K562 (cell line): ENCODE results near the gene OXSM. TPM values are rescaled to one million over a fixed set of nuclear protein-coding genes. Genes with fewer than 3 reads are reported as not detected.
A peak's percentile ranks its signal among the peaks of the same experiment; 100 is the strongest.

Source experiments
- ARID1B ChIP-seq: fragments of 450-650 bp; IDR thresholded peaks from 2 replicates; pipeline ENCODE4 v1.6.1; 2016; ENCODE audit warnings: antibody characterized with exemption, mild to moderate bottlenecking, inconsistent platforms
- ATF3 ChIP-seq, 2 experiments: fragments of 450-650 bp in 1 of 2; sonication (generic) in 1 of 2; formaldehyde crosslinking in 1 of 2; IDR thresholded peaks in 1 of 2; conservative IDR thresholded peaks in 1 of 2; 2 replicates each; pipeline versions ENCODE4 v1.6.1 to v1.8.1; 2016 to 2023; ENCODE audit warnings: mild to moderate bottlenecking in 2 of 2, moderate library complexity in 2 of 2, inconsistent platforms in 1 of 2, missing genetic modification reagents in 1 of 2
- ELF2 ChIP-seq: fragments of 250-450 bp; sonication (Bioruptor Pico); IDR thresholded peaks from 2 replicates; pipeline ENCODE4 v1.5.0; 2021; ENCODE audit warnings: mild to moderate bottlenecking
- FOXA3 ChIP-seq, 2 experiments: fragments of 450-650 bp in 1 of 2; sonication (generic) in 1 of 2; formaldehyde crosslinking; IDR thresholded peaks in 1 of 2; conservative IDR thresholded peaks in 1 of 2; 2 replicates each; pipeline versions ENCODE4 v1.4.0 to v1.8.0; 2020 to 2022; ENCODE audit warnings: mild to moderate bottlenecking in 2 of 2, missing genetic modification reagents in 1 of 2
- FOXJ3 ChIP-seq: sonication (generic); formaldehyde crosslinking; IDR thresholded peaks from 2 replicates; pipeline ENCODE4 v1.4.0; 2020; ENCODE audit warnings: mild to moderate bottlenecking, missing genetic modification reagents
- GABPB2 ChIP-seq: fragments of 250-450 bp; sonication (Bioruptor Pico); conservative IDR thresholded peaks from 2 replicates; pipeline ENCODE4 v1.5.1; 2021; ENCODE audit warnings: mild to moderate bottlenecking
- HDAC6 ChIP-seq: IDR thresholded peaks from 2 replicates; pipeline ENCODE4 v1.6.1; 2012; ENCODE audit warnings: low read depth, mild to moderate bottlenecking, control low read depth, inconsistent platforms, low read length, moderate library complexity
- HIVEP1 ChIP-seq: fragments of 250-450 bp; sonication (Bioruptor Pico); IDR thresholded peaks from 2 replicates; pipeline ENCODE4 v1.4.0; 2020; ENCODE audit warnings: mild to moderate bottlenecking
- HOXB6 ChIP-seq: fragments of 250-450 bp; sonication (Bioruptor Pico); IDR thresholded peaks from 2 replicates; pipeline ENCODE4 v1.5.1; 2022; ENCODE audit warnings: mild to moderate bottlenecking, borderline replicate concordance
- KDM5B ChIP-seq: fragments of 200-600 bp; sonication (generic); IDR thresholded peaks from 2 replicates; pipeline ENCODE4 v1.6.1; 2012; ENCODE audit warnings: low read depth, mild to moderate bottlenecking, moderate library complexity, low read length, control low read depth, inconsistent platforms; ENCODE audit not compliant: insufficient replicate concordance
- NR3C1 ChIP-seq: sonication (generic); formaldehyde crosslinking; IDR thresholded peaks from 2 replicates; pipeline ENCODE4 v1.8.1; 2022; ENCODE audit warnings: missing genetic modification reagents
- PRPF4 ChIP-seq: fragments of 200-400 bp; formaldehyde crosslinking; IDR thresholded peaks from one replicate; pipeline ENCODE4 v1.6.1; 2017; ENCODE audit warnings: low read length, low read depth, mild to moderate bottlenecking; ENCODE audit not compliant: insufficient read depth, poor library complexity, severe bottlenecking
- RFX5 ChIP-seq: IDR thresholded peaks from 2 replicates; pipeline ENCODE4 v1.6.1; 2011; ENCODE audit warnings: low read depth, mild to moderate bottlenecking, improper control_type of control experiment, low read length
- SAFB2 ChIP-seq: fragments of 200-400 bp; formaldehyde crosslinking; IDR thresholded peaks from 2 replicates; pipeline ENCODE4 v1.6.1; 2018; ENCODE audit warnings: borderline replicate concordance, low read length, low read depth, moderate library complexity; ENCODE audit not compliant: severe bottlenecking
- U2AF1 ChIP-seq: fragments of 200-400 bp; formaldehyde crosslinking; optimal IDR thresholded peaks from 2 replicates; pipeline ENCODE3; 2017; ENCODE audit warnings: mild to moderate bottlenecking, low read depth, low read length, moderate library complexity
- U2AF2 ChIP-seq: fragments of 200-400 bp; formaldehyde crosslinking; optimal IDR thresholded peaks from 2 replicates; pipeline ENCODE3; 2017; ENCODE audit warnings: low read depth, mild to moderate bottlenecking, low read length
- XRCC3 ChIP-seq: fragments of 450-650 bp; IDR thresholded peaks from 2 replicates; pipeline ENCODE4 v1.6.1; 2017; ENCODE audit warnings: mild to moderate bottlenecking, moderate library complexity
- ZBTB12 ChIP-seq: fragments of 250-450 bp; sonication (Bioruptor Pico); IDR thresholded peaks from 2 replicates; pipeline ENCODE4 v1.4.0; 2020
- ZNF3 ChIP-seq: fragments of 250-450 bp; sonication (Bioruptor Pico); IDR thresholded peaks from 2 replicates; pipeline ENCODE4 v1.5.0; 2021; ENCODE audit warnings: mild to moderate bottlenecking, moderate library complexity
- ZNF589 ChIP-seq: fragments of 200-800 bp; sonication (Bioruptor generic); IDR thresholded peaks from 2 replicates; pipeline ENCODE4 v1.6.1; 2016; ENCODE audit warnings: low read depth, missing genetic modification characterization, missing compliant biosample characterization
- polyA plus RNA-seq, 8 experiments: library from polyadenylated mRNA; depleted of rRNA in 4 of 8; stranded (reverse) in 5 of 8; unstranded in 3 of 8; fragments of >200 nt; fragmentation: Nextera tagmentation in 2 of 8; fragmentation: Illumina TruSeq in 1 of 8; extraction: Ambion mirVana in 2 of 8; extraction: Trizol in 1 of 8; gene quantifications; 2 replicates each; pipeline versions ENCODE4 v1.2.1 to v1.2.3, GENCODE V29; 2011 to 2014; ENCODE audit warnings: inconsistent platforms in 1 of 8, missing spikeins in 1 of 8
- total RNA-seq, 7 experiments: library from RNA; depleted of rRNA in 6 of 7; stranded (reverse); fragments of >200 nt in 6 of 7; fragmentation: Illumina TruSeq in 2 of 7; extraction: Trizol in 2 of 7; gene quantifications; 2 replicates each; pipeline versions ENCODE4 v1.2.1 to v1.2.3, GENCODE V29; 2011 to 2021; ENCODE audit warnings: low replicate concordance in 1 of 7
- TF ChIP-seq, protein P1 (sequence below): sonication (generic); formaldehyde crosslinking; IDR thresholded peaks from 2 replicates; pipeline ENCODE4 v1.8.1; 2023; ENCODE audit warnings: mild to moderate bottlenecking, missing genetic modification reagents, moderate library complexity
- TF ChIP-seq, protein P2 (sequence below): sonication (generic); formaldehyde crosslinking; IDR thresholded peaks from 2 replicates; pipeline ENCODE4 v1.8.0; 2022; ENCODE audit warnings: mild to moderate bottlenecking, missing genetic modification reagents

Gene OXSM
- total and polyA plus RNA-seq, 9 of the 15 experiments (the other 6 are each of a cell fraction or from before 2014, with no cell fraction given): 24.0 to 107 (median 34.0) TPM

- TF ChIP-seq KDM5B (peak; percentile 91), HOXB6 (CRISPR knock-in tag) (no peak), FOXJ3 (CRISPR knock-in tag) (no peak), HIVEP1 (CRISPR knock-in tag) (0 out of 2 replicates have a peak, but pooled peaks have one; percentile 30), ARID1B (peak; percentile 72), HDAC6 (no peak), U2AF1 (no peak), SAFB2 (no peak), U2AF2 (no peak), ZNF589 (0 out of 2 replicates have a peak, but pooled peaks have one; percentile 35), GABPB2 (CRISPR knock-in tag) (no peak), ATF3 (IDR thresholded peaks at IDR 0.05) (peak; percentile 88), ATF3 (CRISPR knock-in tag; conservative IDR thresholded peaks at IDR 0.05) (peak; percentile 81), FOXA3 (CRISPR knock-in tag; conservative IDR thresholded peaks at IDR 0.05 in 1 of 2, IDR thresholded peaks at IDR 0.05 in 1 of 2) (peak; percentile 27 to 58), ELF2 (CRISPR knock-in tag) (peak; percentile 45; the same call in 1 of the 2 replicates), NR3C1 (CRISPR knock-in tag) (no peak), XRCC3 (no peak), ZBTB12 (CRISPR knock-in tag) (peak; percentile 71; the same call in 1 of the 2 replicates), RFX5 (no peak), PRPF4 (no peak), ZNF3 (CRISPR knock-in tag) (no peak)
- TF ChIP-seq, protein P1, sequence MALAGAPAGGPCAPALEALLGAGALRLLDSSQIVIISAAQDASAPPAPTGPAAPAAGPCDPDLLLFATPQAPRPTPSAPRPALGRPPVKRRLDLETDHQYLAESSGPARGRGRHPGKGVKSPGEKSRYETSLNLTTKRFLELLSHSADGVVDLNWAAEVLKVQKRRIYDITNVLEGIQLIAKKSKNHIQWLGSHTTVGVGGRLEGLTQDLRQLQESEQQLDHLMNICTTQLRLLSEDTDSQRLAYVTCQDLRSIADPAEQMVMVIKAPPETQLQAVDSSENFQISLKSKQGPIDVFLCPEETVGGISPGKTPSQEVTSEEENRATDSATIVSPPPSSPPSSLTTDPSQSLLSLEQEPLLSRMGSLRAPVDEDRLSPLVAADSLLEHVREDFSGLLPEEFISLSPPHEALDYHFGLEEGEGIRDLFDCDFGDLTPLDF (CRISPR knock-in tag): no peak
- TF ChIP-seq, protein P2, sequence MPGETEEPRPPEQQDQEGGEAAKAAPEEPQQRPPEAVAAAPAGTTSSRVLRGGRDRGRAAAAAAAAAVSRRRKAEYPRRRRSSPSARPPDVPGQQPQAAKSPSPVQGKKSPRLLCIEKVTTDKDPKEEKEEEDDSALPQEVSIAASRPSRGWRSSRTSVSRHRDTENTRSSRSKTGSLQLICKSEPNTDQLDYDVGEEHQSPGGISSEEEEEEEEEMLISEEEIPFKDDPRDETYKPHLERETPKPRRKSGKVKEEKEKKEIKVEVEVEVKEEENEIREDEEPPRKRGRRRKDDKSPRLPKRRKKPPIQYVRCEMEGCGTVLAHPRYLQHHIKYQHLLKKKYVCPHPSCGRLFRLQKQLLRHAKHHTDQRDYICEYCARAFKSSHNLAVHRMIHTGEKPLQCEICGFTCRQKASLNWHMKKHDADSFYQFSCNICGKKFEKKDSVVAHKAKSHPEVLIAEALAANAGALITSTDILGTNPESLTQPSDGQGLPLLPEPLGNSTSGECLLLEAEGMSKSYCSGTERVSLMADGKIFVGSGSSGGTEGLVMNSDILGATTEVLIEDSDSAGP (CRISPR knock-in tag): no peak
Observed at GRCh38 chr3:25789596-25790556, at the start of gene OXSM (continued).
